SIG-M5 treated with dmso at 0.1 percent for 504 hours (cell line): Measurements from ENCODE around the gene HCN4.

Experiments
- DNase-seq: peaks from one replicate; lab custom pipeline; 2025; ENCODE audit not compliant: unreplicated experiment; lab: John Stamatoyannopoulos, UW

Gene HCN4

DNA sequence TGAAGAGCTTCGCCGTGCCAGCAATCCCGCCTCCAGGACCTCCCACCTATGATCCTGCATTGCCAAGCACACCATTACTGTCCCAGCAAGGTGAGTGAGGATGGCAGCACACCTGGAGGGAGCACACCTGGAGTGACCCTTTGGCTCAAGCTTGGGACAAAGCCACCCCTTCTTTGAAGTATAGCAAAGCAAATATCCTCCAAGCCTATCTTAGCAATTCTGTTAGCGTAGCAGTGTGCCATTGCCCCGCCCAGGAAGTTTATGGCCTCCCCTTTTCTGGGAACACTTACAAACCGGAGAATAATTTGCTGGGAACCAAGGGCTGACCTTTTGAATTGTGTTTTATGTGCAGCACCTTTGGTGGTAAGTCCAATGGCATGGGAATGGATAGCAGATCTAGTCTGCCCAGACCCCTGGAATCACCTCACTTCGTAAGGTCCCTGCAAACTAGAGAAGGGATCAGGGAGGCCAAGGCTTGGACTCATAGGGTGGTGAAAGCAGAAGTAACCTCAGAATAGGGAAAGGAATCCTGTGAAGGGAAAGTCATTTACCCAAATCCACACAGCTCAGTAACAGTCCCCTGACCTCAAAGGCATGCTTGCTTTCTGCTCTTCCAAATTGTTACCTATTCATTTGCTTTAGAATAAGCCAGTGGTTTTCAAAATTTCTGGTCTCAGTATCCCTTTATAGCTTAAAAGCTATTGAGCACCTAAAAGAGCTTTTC, 70.1 kb downstream of the HCN4 start:
- DNase-seq: peak; percentile 25

DNA sequence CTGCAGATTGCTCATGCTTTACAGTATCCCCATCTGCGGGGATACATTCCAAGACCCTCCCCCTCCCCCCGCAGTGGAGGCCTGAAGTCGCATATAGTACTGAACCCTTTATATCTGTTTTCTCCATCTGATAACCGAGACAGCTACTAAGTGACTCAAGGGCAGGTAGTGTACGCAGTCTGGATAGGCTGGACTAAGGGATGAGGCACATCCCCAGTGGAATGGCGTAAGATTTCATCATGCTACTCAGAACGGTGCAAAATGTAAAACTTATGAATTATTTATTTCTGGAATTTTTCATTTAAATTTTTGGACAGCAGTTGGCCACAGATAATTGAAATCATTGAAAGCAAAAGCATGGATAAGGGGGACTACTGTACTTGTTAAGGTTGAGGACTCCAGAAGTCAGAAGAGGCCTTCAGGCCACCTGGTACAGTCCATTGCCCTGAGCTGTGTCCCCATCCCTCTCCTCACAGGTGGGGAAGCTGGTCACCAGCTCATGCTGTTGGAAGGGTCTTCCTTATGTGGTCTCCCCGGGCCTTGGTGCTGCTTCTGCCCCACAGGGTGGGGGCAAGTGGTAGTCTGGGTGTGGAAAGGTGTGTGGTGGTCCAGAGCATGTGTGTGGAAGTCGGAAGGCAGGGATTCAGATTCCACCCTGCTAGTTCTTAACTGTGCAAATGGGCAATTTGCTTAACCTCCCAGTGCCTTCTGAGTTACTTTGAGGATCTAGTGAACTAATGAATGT, 72.0 kb downstream of the HCN4 start:
- no peak for DNase-seq

DNA sequence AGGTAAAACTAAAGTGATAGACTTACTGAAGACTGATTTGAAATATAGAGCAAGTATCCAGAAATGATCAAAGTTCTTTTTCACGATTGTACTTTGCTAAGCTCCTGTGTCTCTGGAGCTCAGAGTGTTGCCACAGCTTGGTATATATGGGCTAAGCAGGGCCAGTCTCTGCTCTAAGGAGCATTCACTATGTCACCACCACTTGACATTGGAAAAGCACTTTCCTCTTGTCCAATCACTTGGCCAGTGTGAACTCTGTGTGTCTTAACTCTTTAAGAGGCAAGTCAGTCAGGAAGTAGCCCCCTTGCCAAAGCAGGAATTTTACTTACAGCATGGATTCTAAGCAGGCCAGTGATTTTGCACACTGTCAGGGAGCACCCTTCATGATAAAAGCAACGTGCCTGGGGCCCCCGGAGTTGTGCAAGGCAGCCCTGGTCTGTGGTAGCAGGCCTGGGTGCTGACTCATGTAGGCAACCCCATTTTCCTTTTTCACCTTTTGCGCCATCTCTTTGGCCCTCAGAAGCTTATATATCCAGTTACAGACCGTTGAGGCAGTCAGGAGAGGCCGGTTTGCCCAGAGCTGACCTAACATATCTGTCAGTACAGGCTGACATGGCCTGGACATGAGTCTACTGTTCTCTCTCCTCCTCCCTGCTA, 73.0 kb downstream of the HCN4 start:
- DNase-seq: peak; percentile 90

DNA sequence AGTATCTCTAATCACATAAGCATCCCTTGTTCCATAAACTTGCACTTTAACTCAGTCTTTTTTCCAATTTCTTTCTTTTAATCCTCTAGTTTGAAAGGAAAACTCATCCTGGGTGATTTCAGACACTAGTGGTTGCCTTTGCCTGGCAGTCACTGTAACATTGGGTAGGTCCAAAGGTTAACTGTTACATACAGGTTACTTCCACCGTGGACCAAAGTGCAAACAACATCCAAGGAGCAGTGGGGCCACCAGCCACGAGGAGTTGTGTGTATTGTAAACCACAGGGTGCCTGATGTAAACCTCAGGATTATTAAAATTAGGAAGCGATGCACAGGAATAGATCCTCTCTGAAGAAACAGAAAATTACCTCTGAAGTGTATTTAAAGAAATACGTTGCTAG, 75.0 kb downstream of the HCN4 start:
- DNase-seq: peak; percentile 53

DNA sequence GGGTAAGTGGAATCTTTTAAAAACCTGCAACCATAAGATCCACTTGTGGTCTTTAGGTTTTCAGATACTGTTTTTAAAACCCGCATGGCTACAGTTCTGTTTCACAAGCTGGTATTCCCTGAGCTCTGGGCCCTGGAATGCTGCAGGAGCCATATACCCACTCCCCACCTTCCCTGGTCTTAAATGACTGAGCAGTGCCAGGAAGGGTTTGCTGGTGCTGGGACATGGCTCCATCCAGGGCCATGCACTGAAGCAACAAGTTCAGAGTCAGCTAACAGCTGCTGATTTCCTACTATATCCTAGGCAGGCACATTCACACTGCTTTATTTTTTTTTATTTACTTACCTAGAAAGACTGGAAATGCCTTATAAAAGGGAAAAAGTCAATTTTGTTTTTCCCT, 77.3 kb downstream of the HCN4 start:
- DNase-seq: no peak

DNA sequence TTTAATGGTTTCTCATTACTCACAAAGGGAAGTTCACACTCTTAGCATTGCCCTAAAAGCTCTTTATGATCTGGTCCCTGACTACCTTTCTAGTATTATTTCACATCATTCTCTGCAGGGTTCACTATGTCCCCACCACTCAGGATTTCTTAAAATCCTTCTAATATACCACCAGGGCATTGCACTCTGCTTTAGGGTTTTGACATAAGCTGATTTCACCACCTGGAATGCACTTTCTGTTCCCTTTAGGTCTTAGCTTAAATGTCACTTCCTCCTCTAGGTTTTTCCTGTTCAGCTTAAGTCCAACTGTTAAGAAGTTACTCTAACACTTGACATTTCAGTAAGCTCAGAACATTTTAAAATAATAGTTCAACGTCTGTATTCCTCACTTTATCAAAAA, 81.7 kb downstream of the HCN4 start:
- peak; percentile 96 for DNase-seq

DNA sequence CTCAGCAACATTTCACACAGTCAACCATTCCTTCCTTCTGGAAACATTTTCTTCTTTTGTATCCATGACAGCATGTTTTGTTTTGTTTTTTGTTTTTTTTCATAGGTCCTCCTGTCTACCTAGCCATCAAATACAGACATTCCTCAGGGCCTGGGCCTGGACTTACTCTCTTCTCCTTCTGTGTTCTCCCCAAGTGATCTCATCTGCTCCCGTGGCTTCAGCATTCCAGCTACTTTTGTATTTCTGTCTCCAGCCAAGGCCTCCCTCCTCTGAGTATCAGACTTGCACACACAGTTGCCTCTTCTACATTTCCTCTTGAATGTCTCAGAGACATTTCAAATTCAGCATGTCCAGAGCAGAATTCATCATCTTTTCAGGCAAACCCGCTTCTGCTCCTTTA, 82.4 kb downstream of the HCN4 start:
- no peak for DNase-seq

DNA sequence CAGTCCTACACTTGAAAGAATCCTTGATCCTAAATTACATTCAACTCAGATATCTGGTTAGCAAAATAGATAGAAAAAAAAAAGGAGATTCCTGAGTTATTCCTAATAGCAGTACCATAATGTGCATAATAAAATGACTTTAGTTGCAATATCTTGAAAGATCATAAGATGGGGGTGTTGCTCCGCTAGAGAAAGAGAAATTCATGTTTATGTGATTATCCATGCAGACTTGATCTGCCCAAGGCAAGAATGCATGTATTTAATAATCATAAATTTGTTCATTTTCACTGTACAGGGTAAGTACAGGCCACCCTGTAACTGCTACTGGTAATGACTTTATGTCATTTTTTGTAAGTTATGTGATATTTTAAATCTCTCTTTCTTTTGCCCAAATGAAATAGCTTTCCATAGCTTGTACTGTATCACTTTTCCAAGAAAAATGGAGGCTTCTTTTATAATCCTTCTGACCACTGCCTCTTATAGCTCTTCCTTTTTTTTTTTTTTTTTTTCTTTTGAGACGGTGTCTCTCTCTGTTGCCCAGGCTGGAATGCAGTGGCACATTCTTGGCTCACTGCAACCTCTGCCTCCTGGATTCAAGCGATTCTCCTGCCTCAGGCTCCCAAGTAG, 84.6 kb downstream of the HCN4 start:
- peak; percentile 33 for DNase-seq

DNA sequence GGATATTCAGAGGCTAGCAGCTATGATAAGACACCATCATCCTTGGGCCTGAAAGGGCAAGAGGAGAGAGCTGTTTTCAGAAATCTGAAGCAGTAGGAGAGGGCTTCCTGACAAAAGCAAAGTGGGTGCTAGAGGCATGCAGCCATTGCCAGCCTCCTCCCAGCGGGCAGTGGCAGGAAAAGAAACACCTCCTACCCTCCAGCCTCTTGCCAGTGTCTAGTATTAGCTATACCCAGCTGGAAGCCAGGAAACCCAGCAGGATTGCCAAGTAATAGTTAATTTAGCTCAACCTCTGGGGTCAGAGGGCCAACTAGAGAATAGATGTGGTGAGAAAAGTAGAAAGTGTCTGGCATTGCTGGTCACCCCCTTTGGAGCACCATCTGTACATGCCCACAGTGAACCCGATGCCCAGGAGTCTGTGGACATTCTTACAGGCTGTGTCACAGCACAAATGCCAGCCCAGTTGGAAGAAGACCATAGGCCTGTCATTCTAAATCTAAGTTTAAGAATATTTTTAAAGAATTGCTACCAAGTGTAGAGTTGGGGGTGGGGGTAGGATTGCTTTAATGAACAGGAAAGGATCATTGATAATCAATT, 85.3 kb downstream of the HCN4 start:
- no peak for DNase-seq

DNA sequence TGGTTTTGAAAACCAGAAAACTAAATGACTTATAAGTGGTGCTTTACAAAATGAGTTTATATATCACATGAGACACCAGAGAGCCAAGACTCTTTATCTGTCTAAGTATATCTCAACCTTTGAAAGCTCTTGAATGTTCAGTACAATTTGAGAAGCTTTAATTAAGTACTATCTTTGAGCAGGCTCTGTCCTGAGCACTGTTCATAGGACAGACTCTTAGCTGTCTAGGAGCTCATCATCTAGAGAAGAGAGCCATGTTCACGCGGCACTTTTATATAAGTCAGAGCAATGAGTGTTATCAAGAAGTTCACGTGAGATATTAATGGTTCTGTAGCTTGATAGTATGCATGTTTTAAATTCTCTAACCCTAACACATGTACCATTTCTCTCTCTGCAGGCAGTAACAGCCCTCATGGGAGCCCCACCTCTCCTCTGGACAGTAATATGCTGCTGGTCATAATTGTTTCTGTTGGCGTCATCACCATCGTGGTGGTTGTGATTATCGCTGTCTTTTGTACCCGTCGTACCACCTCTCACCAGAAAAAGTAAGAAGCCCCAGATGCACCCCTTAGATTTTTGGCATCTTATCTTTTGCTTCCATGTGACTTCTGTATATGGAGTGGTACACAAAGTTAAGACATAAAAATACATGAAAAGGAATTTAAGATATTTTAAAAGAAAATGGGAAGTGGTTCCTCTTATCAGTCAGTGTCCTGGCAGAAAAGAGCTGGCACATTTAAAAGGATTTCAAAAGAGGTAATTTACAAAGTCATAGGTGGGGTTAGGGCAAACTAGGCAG, 86.0 kb downstream of the HCN4 start:
- DNase-seq: no peak

DNA sequence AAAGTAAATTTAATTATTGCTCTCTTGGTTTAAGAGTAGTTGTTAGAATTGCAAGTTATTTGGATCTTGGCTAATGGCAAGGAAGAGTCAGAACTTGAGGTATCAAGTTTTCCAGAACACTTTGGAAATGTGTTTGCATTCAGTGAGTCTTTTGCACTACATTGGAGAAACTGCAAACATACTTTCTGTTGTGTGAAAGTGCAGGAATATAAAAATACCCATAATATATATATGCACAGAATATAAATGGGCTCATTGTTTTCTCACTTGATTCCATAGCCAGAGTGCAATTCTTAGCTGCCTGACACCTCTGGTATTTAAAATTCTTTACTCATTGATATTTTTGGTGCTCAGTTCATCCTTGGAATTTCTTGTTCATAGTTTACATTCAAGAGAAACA, 92.9 kb downstream of the HCN4 start:
- DNase-seq: no peak

DNA sequence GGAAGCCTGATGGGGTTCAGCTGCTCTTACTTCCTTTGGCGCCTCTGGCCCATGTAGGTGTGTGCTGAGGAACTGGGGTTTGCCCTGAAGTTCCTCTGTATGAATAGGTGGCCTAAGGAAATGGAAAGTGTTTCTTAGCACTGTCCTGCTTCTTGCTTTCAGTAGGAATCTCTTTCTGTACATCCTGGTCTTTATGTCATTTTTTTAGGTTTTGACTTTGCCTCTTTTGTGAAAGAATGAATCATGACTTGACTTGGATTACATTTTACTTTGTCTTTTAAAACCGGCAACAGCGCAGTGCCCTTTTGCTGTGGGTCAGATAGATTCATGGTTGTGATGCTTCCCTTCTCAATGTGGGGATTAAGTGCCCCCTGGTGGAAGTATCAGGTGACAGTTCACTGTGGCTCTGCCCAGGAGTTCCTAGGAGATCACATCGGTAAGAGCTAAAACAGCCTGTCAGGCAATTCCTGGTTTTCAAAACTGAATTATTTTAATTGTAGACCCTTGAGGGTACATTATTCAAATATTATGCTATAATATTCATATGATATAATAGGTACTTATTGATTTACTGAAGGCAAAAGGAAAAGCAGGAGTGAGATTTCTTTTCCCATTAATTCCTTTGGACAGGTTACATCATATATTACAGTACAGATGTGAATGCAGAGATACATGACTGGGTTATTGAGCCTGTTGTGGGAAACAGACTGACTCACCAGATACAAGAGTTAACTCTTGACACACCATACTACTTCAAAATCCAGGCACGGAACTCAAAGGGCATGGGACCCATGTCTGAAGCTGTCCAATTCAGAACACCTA, 95.4 kb downstream of the HCN4 start:
- peak; percentile 38 for DNase-seq

DNA sequence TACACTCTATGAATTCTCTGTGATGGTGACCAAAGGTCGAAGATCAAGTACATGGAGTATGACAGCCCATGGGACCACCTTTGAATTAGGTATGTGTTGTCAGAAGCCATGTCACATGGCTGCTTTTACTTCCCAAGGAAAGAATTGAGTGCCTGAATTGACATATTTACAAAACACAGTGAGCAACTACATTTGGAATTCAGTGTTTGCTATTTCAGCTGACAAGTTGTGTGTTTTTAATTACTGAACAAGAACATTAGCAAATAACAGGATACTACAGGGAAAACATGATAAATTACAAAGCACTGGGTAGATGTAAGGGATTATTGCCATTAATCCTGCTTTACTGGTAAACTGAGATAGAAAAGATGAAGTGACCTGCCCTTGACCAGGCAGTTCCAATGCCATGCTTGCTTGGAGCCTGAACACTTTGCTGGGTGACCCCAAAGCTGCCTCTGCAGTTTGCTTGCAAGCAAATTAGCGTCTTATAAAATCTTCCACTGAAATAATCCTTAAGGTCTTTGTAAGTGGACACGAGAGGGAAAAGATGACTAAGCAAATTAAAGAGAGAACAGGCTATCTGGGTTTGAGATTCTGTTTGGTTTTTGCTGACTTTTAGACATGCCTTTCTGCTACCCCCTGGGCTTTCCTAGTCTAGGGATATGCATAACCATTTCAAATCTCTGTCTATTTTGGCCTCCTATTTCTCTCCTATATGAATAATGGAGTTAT, 98.2 kb downstream of the HCN4 start:
- DNase-seq: no peak
